Measurements from ENCODE around the gene LHPP.

GRCh38 chr10:124522933-124523871, 61.6 kb downstream of the LHPP start:
- TF ChIP-seq ZFP30 (CRISPR knock-in tag; IDR thresholded peaks at IDR 0.05) (no peak), BACH2 (CRISPR knock-in tag; IDR thresholded peaks at IDR 0.05; ENCODE audit: borderline replicate concordance) (no peak), PATZ1 (CRISPR knock-in tag; IDR thresholded peaks at IDR 0.05; ENCODE audit: borderline replicate concordance) (no peak), CSDC2 (CRISPR knock-in tag; IDR thresholded peaks at IDR 0.05) (no peak), CREB5 (CRISPR knock-in tag; IDR thresholded peaks at IDR 0.05; ENCODE audit: low read depth) (no peak), TCF4 (CRISPR knock-in tag; IDR thresholded peaks at IDR 0.05; ENCODE audit: borderline replicate concordance) (no peak), ZNF8 (CRISPR knock-in tag; IDR thresholded peaks at IDR 0.05) (no peak), TOX (CRISPR knock-in tag; IDR thresholded peaks at IDR 0.05; ENCODE audit: borderline replicate concordance) (no peak), CSRNP3 (CRISPR knock-in tag; IDR thresholded peaks at IDR 0.05) (no peak), PPARA (CRISPR knock-in tag; IDR thresholded peaks at IDR 0.05; ENCODE audit: borderline replicate concordance) (no peak), ARNTL (CRISPR knock-in tag; IDR thresholded peaks at IDR 0.05; ENCODE audit: borderline replicate concordance, low read depth) (no peak), ZFP3 (CRISPR knock-in tag; IDR thresholded peaks at IDR 0.05) (no peak), POU6F1 (CRISPR knock-in tag; IDR thresholded peaks at IDR 0.05; ENCODE audit: borderline replicate concordance, low read depth) (no peak), OSR1 (CRISPR knock-in tag; IDR thresholded peaks at IDR 0.05) (no peak)

Measured in SK-N-SH treated with all-trans-retinoic acid at 6 μM for 48 hours (cell line).